ENCODE results near the gene SPIB. TPM values are rescaled to one million over a fixed set of nuclear protein-coding genes. Genes with fewer than 3 reads are reported as not detected.
"Not testable (repeated sequence)": the region's sequence is repeated elsewhere in the genome, so short reads cannot be mapped to it uniquely, and the experiment has no call there.

Gene SPIB
- total RNA-seq, 4 donors from 2014 or later, result not detected

DNA sequence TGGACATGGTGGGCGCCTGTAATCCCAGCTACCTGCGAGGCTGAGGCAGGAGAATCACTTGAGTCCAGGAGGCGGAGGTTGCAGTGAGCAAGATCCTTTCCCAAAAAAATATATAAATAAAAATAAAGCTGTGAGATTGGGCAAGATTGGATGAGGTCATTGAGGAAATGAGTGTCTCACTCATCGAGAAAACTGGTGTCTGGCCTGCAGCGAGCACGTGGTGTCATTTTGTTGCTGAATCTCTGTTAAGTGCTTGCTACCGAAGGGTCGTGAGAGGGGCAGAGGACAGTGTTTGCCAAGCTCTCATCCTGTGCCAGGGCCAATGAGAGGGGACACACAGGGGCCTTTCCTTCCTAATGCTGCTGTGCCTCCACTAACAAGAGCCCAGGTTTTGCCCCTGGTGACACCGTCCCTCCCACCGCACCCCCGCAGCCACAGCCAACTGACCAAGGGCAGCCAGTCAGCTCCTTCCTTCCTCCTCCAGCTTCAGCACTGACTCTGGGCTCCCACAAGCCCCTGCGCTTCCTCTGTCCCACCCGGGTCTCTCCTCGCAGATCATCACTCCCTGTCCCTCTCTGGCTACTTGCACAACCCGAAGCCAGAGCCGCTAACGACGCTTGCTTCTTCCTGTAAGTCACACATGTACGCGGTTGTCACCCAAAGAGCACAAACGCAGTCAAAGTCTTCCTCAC, 31.4 kb upstream of the SPIB start:
- no peak overlapping the region for H3K27ac ChIP-seq
- H3K27me3 ChIP-seq, result no peaks in the 10 kb centered on the region
- H3K4me1 ChIP-seq, result peaks cover 0 to 24% (median 7%) of the 10 kb centered on the region in 3 donors
- WGBS, 2 donors (ENCODE audit: low coverage in 1 of 2), result 75 to 91% methylated on average over 13 to 19 of the region's 21 CpGs
- TF ChIP-seq CTCF (IDR thresholded peaks at IDR 0.05), result no peak
- TF ChIP-seq EP300 (IDR thresholded peaks at IDR 0.05), result no peak
- TF ChIP-seq POLR2A (IDR thresholded peaks at IDR 0.05), result no peak
- no peak for TF ChIP-seq POLR2AphosphoS5 (IDR thresholded peaks at IDR 0.05)
- no peak for ATAC-seq
- H3K36me3 ChIP-seq, result peaks cover 0 to 24% of the 10 kb centered on the region in 2 donors
- no peaks in the 10 kb centered on the region for H3K9me3 ChIP-seq
- H3K4me3 ChIP-seq, result no peak overlapping the region

GRCh38 chr19:50387868-50388245, 30.9 kb upstream of the SPIB start:
- WGBS, 2 donors (ENCODE audit: low coverage in 1 of 2), result 88 to 95% methylated on average over 3 to 4 of the region's 8 CpGs
- no peaks in the 10 kb centered on the region for H3K27me3 ChIP-seq
- no peak for ATAC-seq
- no peaks in the 10 kb centered on the region for H3K9me3 ChIP-seq
- H3K4me3 ChIP-seq, result no peak overlapping the region
- H3K27ac ChIP-seq, result no peak overlapping the region
- no peak for TF ChIP-seq CTCF (IDR thresholded peaks at IDR 0.05)
- no peak for TF ChIP-seq EP300 (IDR thresholded peaks at IDR 0.05)
- no peak for TF ChIP-seq POLR2A (IDR thresholded peaks at IDR 0.05)
- TF ChIP-seq POLR2AphosphoS5 (IDR thresholded peaks at IDR 0.05), result no peak
- peaks cover 0 to 24% (median 7%) of the 10 kb centered on the region in 3 donors for H3K4me1 ChIP-seq
- H3K36me3 ChIP-seq, result peaks cover 0 to 18% of the 10 kb centered on the region in 2 donors

GRCh38 chr19:50390295-50390694, 28.4 kb upstream of the SPIB start:
- not testable (repeated sequence) for H3K27ac ChIP-seq, ATAC-seq
- peaks cover 0 to 18% of the 10 kb centered on the region in 2 donors for H3K36me3 ChIP-seq

DNA sequence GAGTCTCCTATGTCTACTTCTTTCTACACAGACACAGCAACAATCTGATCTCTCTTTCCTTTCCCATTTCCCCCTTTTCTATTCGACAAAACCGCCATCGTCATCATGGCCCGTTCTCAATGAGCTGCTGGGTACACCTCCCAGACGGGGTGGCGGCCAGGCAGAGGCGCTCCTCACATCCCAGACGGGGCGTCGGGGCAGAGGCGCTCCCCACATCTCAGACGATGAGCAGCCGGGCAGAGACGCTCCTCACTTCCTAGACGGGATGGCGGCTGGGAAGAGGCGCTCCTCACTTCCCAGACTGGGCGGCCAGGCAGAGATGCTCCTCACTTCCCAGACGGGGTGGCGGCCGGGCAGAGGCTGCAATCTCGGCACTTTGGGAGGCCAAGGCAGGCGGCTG, 27.8 kb upstream of the SPIB start:
- ATAC-seq, H3K9me3 ChIP-seq, H3K27ac ChIP-seq, H3K27me3 ChIP-seq, H3K4me3 ChIP-seq, H3K4me1 ChIP-seq: not testable (repeated sequence)
- H3K36me3 ChIP-seq, result peaks cover 0 to 18% of the 10 kb centered on the region in 2 donors
- no CpG with 5 or more reads among the region's 23 CpGs for WGBS, 2 donors (ENCODE audit: low coverage in 1 of 2)

More at GRCh38 chr19:50390295-50390694, 28.4 kb upstream of the SPIB start:
- 94 to 100% methylated on average over 3 of the region's 3 CpGs for WGBS, 2 donors (ENCODE audit: low coverage in 1 of 2)
- not testable (repeated sequence) for H3K27me3 ChIP-seq, H3K4me1 ChIP-seq, H3K4me3 ChIP-seq, H3K9me3 ChIP-seq

DNA sequence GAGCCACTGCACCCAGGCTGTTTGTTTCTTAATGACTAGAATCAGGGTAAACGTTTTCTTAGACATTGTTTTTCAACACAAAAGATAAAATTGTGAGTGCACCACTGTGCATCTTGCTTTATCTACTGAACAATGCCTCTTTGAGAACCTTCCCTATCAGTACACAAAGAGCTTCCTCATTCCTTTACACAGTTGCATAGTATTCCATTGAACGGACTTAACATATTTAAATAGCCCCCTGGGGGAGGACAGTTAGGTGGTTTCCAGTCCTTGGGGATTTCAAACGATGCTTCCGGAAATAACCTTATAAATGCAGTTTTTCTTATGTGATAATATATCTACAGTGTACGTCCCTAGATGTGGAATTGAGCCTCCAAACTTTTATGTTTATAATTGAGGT, 26.0 kb upstream of the SPIB start:
- H3K27ac ChIP-seq, result no peak overlapping the region
- H3K4me1 ChIP-seq, result no peaks in the 10 kb centered on the region
- H3K27me3 ChIP-seq, result no peaks in the 10 kb centered on the region
- 88 to 94% methylated on average over 5 of the region's 5 CpGs for WGBS, 2 donors (ENCODE audit: low coverage in 1 of 2)
- no peak overlapping the region for H3K4me3 ChIP-seq
- no peak for ATAC-seq
- H3K9me3 ChIP-seq, result no peaks in the 10 kb centered on the region
- peaks cover 0 to 5% of the 10 kb centered on the region in 2 donors for H3K36me3 ChIP-seq
- TF ChIP-seq POLR2A (IDR thresholded peaks at IDR 0.05), result no peak
- no peak for TF ChIP-seq POLR2AphosphoS5 (IDR thresholded peaks at IDR 0.05)
- TF ChIP-seq EP300 (IDR thresholded peaks at IDR 0.05), result no peak
- TF ChIP-seq CTCF (IDR thresholded peaks at IDR 0.05), result no peak

DNA sequence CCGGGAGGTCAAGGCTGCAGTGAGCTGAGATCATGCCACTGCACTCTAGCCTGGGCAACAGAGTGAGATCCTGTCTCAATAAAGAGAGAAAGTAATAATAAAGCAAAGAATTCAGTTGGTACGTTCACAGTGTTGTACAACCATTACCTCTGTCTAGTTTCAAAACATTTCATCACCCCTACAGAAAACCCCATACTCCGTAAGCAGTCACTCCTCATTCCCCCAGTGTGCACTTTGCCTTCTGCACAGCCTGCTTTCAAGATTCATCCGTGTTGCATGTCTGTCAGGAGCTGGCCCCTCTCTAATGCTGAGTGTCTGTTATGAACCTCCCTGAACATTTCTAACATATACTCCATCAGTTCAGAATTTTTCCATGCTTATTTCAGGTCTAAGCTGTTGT, 25.1 kb upstream of the SPIB start:
- no peaks in the 10 kb centered on the region for H3K4me1 ChIP-seq
- TF ChIP-seq EP300 (IDR thresholded peaks at IDR 0.05), result no peak
- no peak for TF ChIP-seq POLR2A (IDR thresholded peaks at IDR 0.05)
- no peak for TF ChIP-seq CTCF (IDR thresholded peaks at IDR 0.05)
- TF ChIP-seq POLR2AphosphoS5 (IDR thresholded peaks at IDR 0.05), result no peak
- H3K36me3 ChIP-seq, result peaks cover 0 to 5% of the 10 kb centered on the region in 2 donors
- no peaks in the 10 kb centered on the region for H3K27me3 ChIP-seq
- H3K9me3 ChIP-seq, result no peaks in the 10 kb centered on the region
- no peak overlapping the region for H3K4me3 ChIP-seq
- 90 to 95% methylated on average over 3 to 4 of the region's 4 CpGs for WGBS, 2 donors (ENCODE audit: low coverage in 1 of 2)
- no peak for ATAC-seq
- H3K27ac ChIP-seq, result no peak overlapping the region

Data from gastroesophageal sphincter (tissue), 4 donors.